Panc1 (cell line): ENCODE measurements around the gene KCP. TPM values are rescaled to one million over a fixed set of nuclear protein-coding genes. Genes with fewer than 3 reads are reported as not detected.

ENCODE experiments used
- ATAC-seq: fragments of 200-7000 bp; cut with Tn5 transposase; 2 replicates; pipeline ENCODE4 v1.9.1; 2020; ENCODE audit warnings: mild to moderate bottlenecking, moderate library complexity
- Bru-seq: library from RNA; stranded (reverse); fragments of 400-500 nt; gene quantifications from one replicate; lab custom pipeline; 2021; lab: Mats Ljungman, UMichigan
- BruChase-seq, 2 experiments: library from RNA; stranded (reverse); fragments of 400-500 nt; gene quantifications; one replicate each; lab custom pipeline; 2021; lab: Mats Ljungman, UMichigan
- BruUV-seq: library from RNA; stranded (reverse); fragments of 400-500 nt; replicated peaks from 2 replicates; lab custom pipeline; 2021; lab: Mats Ljungman, UMichigan
- CTCF ChIA-PET: fragments of 300-600 bp; sonication (Branson Sonifier 250); formaldehyde crosslinking; loops from one replicate; lab custom pipeline; 2022; ENCODE audit warnings: antibody characterized with exemption; lab: Charles Lee
- POLR2A ChIA-PET: fragments of 300-600 bp; sonication (Branson Sonifier 250); formaldehyde crosslinking; loops from one replicate; lab custom pipeline; 2022; ENCODE audit warnings: antibody characterized with exemption; lab: Charles Lee
- DNase-seq: peaks from one replicate; pipeline ENCODE4 v3.0.0-alpha.2; 2010; ENCODE audit warnings: low read depth, low spot score
- H3K27ac ChIP-seq: 2 replicates; pipeline ENCODE4 v1.5.1; 2011; ENCODE audit warnings: mild to moderate bottlenecking, low read length, inconsistent platforms
- H3K27me3 ChIP-seq: fragments of 200-500 bp; sonication (Bioruptor generic); 2 replicates; pipeline ENCODE4 v1.6.0; 2014; ENCODE audit warnings: low read length, inconsistent platforms; ENCODE audit not compliant: control insufficient read depth, insufficient read depth
- H3K36me3 ChIP-seq: fragments of 200-500 bp; sonication (Bioruptor generic); 2 replicates; pipeline ENCODE4 v1.5.1; 2014; ENCODE audit warnings: inconsistent platforms, mild to moderate bottlenecking, low read length, moderate library complexity; ENCODE audit not compliant: control insufficient read depth, insufficient read depth
- H3K4me1 ChIP-seq: 2 replicates; pipeline ENCODE4 v1.5.1; 2011; ENCODE audit warnings: inconsistent platforms, mild to moderate bottlenecking, low read length, moderate library complexity; ENCODE audit not compliant: control insufficient read depth, insufficient read depth
- H3K4me3 ChIP-seq, 2 experiments: 2 replicates each; pipeline ENCODE4 v1.5.1; 2011 to 2012; ENCODE audit warnings: low read depth in 2 of 2, low read length in 2 of 2, mild to moderate bottlenecking in 2 of 2, inconsistent platforms in 1 of 2, moderate library complexity in 1 of 2
- H3K9me3 ChIP-seq: fragments of 200-500 bp; sonication (Bioruptor generic); 2 replicates; pipeline ENCODE4 v1.5.1; 2014; ENCODE audit warnings: low read depth, mild to moderate bottlenecking, inconsistent platforms, low read length, moderate library complexity; ENCODE audit not compliant: control insufficient read depth, insufficient read depth
- CTCF ChIP-seq: fragments of 450-650 bp; IDR thresholded peaks from 2 replicates; pipeline ENCODE4 v1.5.1; 2017; ENCODE audit warnings: mild to moderate bottlenecking
- POLR2AphosphoS5 ChIP-seq: IDR thresholded peaks from 2 replicates; pipeline ENCODE4 v1.6.1; 2012; ENCODE audit warnings: mild to moderate bottlenecking, low read depth, low read length, moderate library complexity
- REST ChIP-seq, 2 experiments: IDR thresholded peaks; 2 replicates each; pipeline ENCODE4 v1.6.1; 2011 to 2012; ENCODE audit warnings: low read depth in 2 of 2, control low read depth in 1 of 2, low read length in 1 of 2, mild to moderate bottlenecking in 1 of 2, moderate library complexity in 1 of 2; ENCODE audit not compliant: insufficient read depth in 1 of 2
- SIN3A ChIP-seq: IDR thresholded peaks from 2 replicates; pipeline ENCODE4 v1.6.1; 2012; ENCODE audit warnings: low read depth, mild to moderate bottlenecking, low read length, moderate library complexity, borderline replicate concordance; ENCODE audit not compliant: insufficient read depth
- TCF7L2 ChIP-seq: IDR thresholded peaks from 2 replicates; pipeline ENCODE4 v1.6.1; 2011; ENCODE audit warnings: mild to moderate bottlenecking, low read depth, low read length, inconsistent platforms
- in situ Hi-C: cut with HindIII; loops from 2 replicates; pipeline ENCODE4 v1.10.0; 2016; ENCODE audit warnings: low sequenced_read_pairs, low pct_unique_long_range_greater_than_20kb
- intact Hi-C: fragments of 100-400 bp; cut with micrococcal nuclease; formaldehyde crosslinking; loops from one replicate; pipeline ENCODE4 v1.10.0; 2022; ENCODE audit not compliant: unreplicated experiment
- long read RNA-seq: library from polyadenylated mRNA; unstranded; transcript quantifications from one replicate; pipeline ENCODE4 v2.0.0, GENCODE V29; 2021; ENCODE audit not compliant: unreplicated experiment
- polyA plus RNA-seq: library from polyadenylated mRNA; unstranded; fragments of >200 nt; gene quantifications from one replicate; pipeline ENCODE4 v1.2.1, GENCODE V29; 2012; ENCODE audit warnings: missing spikeins; ENCODE audit not compliant: insufficient read length
- total RNA-seq: library from RNA; stranded (reverse); gene quantifications from one replicate; pipeline ENCODE4 v1.2.1, GENCODE V29; 2021; ENCODE audit not compliant: unreplicated experiment

The KCP gene
- total RNA-seq (0.13 TPM), Bru-seq, nascent RNA (percentile 19 among the genes with signal in this experiment), BruChase-seq, experiment 1, labeled RNA remaining after a 2-hour chase (percentile 19 among the genes with signal in this experiment), BruChase-seq, experiment 2, labeled RNA remaining after a 6-hour chase (percentile 20 among the genes with signal in this experiment)
- polyA plus RNA-seq: 0.38 TPM
- long read RNA-seq, partial matches to known transcripts: 1 of 1 reads
- long read RNA-seq, other reads (novel, unspliced or antisense): 0 of 1 reads

GRCh38 chr7:128910569-128910945, at the start of gene KCP:
Gene KCP (minus strand): TSS chr7:128910709. CDS start chr7:128910676, 33 bp downstream.
- TF ChIP-seq REST (IDR thresholded peaks at IDR 0.05; ENCODE audit: insufficient read depth in 1 of 2, low read depth in 2 of 2, low read length in 1 of 2) (no peak), SIN3A (no peak), POLR2AphosphoS5 (no peak), CTCF (no peak), TCF7L2 (no peak)
- CTCF ChIA-PET: no interaction called here
- no peak for ATAC-seq
- in situ Hi-C loops (no loop called here), intact Hi-C loops (no loop called here)
- no peaks in the 10 kb centered on the region for H3K36me3 ChIP-seq
- no peak within 1 kb of the TSS for H3K4me3 ChIP-seq
- H3K27ac ChIP-seq: no peak within 1 kb of the TSS
- no TSS peak for BruUV-seq
- H3K9me3 ChIP-seq: no peaks in the 10 kb centered on the region
- no peaks in the 10 kb centered on the region for H3K27me3 ChIP-seq
- no peaks in the 10 kb centered on the region; the same call in 1 of the 2 replicates for H3K4me1 ChIP-seq
- DNase-seq: no peak
- POLR2A ChIA-PET: no interaction called here

GRCh38 chr7:128959296-128959695, 48.8 kb upstream of the KCP start:
- intact Hi-C loops (no loop called here), in situ Hi-C loops (no loop called here)
- H3K4me1 ChIP-seq: no peaks in the 10 kb centered on the region
- no TSS peak for BruUV-seq
- peaks cover 37% of the 10 kb centered on the region for H3K36me3 ChIP-seq
- TF ChIP-seq SIN3A: no peak
- no peak for TF ChIP-seq REST (IDR thresholded peaks at IDR 0.05; ENCODE audit: insufficient read depth in 1 of 2, low read depth in 2 of 2, low read length in 1 of 2)
- no peak for TF ChIP-seq POLR2AphosphoS5
- no peak for TF ChIP-seq CTCF
- TF ChIP-seq TCF7L2: no peak
- no peaks in the 10 kb centered on the region for H3K9me3 ChIP-seq
- DNase-seq: no peak
- H3K4me3 ChIP-seq: no peak overlapping the region
- ATAC-seq: no peak
- no peak overlapping the region for H3K27ac ChIP-seq
- no peaks in the 10 kb centered on the region for H3K27me3 ChIP-seq
- POLR2A ChIA-PET: interaction anchor here (0.6 kb wide), 1 partner anchor 592 kb away, joined by 5 read pairs; no protein-coding TSS in a partner anchor
- CTCF ChIA-PET: no interaction called here
